MM.1S (cell line): Measurements from ENCODE around the gene TIPIN.

Experiments used
- DNase-seq: peaks from one replicate; pipeline ENCODE4 v3.0.0-alpha.2; 2015
- H2AFZ ChIP-seq: fragments of 300-600 bp; sonication (generic); 2 replicates; pipeline ENCODE4 v1.6.0; 2016; ENCODE audit warnings: antibody characterized with exemption, low read length
- H3F3A ChIP-seq: fragments of 300-600 bp; sonication (generic); 2 replicates; pipeline ENCODE4 v1.6.1; 2016; ENCODE audit warnings: mild to moderate bottlenecking, antibody characterized with exemption, low read length, moderate library complexity, mixed read lengths; ENCODE audit not compliant: insufficient read depth
- H3K27ac ChIP-seq: fragments of 300-600 bp; sonication (generic); 2 replicates; pipeline ENCODE4 v1.5.1; 2016; ENCODE audit warnings: mild to moderate bottlenecking, low read length
- H3K27me3 ChIP-seq: fragments of 300-600 bp; sonication (generic); replicated peaks from 2 replicates; pipeline ENCODE4 v1.6.0; 2016; ENCODE audit warnings: low read length; ENCODE audit not compliant: insufficient read depth
- H3K36me3 ChIP-seq: fragments of 300-600 bp; sonication (generic); replicated peaks from 2 replicates; pipeline ENCODE4 v1.6.1; 2016; ENCODE audit warnings: mild to moderate bottlenecking, low read length, mixed read lengths; ENCODE audit not compliant: insufficient read depth
- H3K4me1 ChIP-seq: fragments of 300-600 bp; sonication (generic); 2 replicates; pipeline ENCODE4 v1.6.1; 2016; ENCODE audit warnings: low read length, mixed read lengths
- H3K4me2 ChIP-seq: fragments of 300-600 bp; sonication (generic); 2 replicates; pipeline ENCODE4 v1.6.0; 2016; ENCODE audit warnings: low read depth, low read length
- H3K4me3 ChIP-seq: fragments of 300-600 bp; sonication (generic); 2 replicates; pipeline ENCODE4 v1.5.1; 2016; ENCODE audit warnings: low read length, mixed read lengths
- H3K79me2 ChIP-seq: fragments of 300-600 bp; sonication (generic); 2 replicates; pipeline ENCODE4 v1.6.1; 2016; ENCODE audit warnings: mixed run types, low read length, mixed read lengths
- H3K9ac ChIP-seq: fragments of 300-600 bp; sonication (generic); 2 replicates; pipeline ENCODE4 v1.6.1; 2016; ENCODE audit warnings: low read length, mixed read lengths
- H3K9me2 ChIP-seq: fragments of 300-600 bp; sonication (generic); replicated peaks from 2 replicates; pipeline ENCODE4 v1.6.1; 2016; ENCODE audit warnings: mild to moderate bottlenecking, low read length, mixed read lengths; ENCODE audit not compliant: insufficient read depth
- H3K9me3 ChIP-seq: fragments of 300-600 bp; sonication (generic); replicated peaks from 2 replicates; pipeline ENCODE4 v1.6.1; 2016; ENCODE audit warnings: mild to moderate bottlenecking, low read length, mixed read lengths; ENCODE audit not compliant: insufficient read depth
- H4K20me1 ChIP-seq: fragments of 300-600 bp; sonication (generic); 2 replicates; pipeline ENCODE4 v1.6.1; 2016; ENCODE audit warnings: mild to moderate bottlenecking, low read length, moderate library complexity, mixed read lengths; ENCODE audit not compliant: insufficient read depth
- CTCF ChIP-seq: fragments of 300-600 bp; sonication (generic); IDR thresholded peaks from 2 replicates; pipeline ENCODE4 v1.5.1; 2016; ENCODE audit warnings: antibody characterized with exemption, low read length, mixed read lengths
- EZH2 ChIP-seq: fragments of 300-600 bp; sonication (generic); optimal IDR thresholded peaks from 2 replicates; pipeline ENCODE3; 2017; ENCODE audit warnings: low read depth, mild to moderate bottlenecking, antibody characterized with exemption, low read length, mixed read lengths

Gene TIPIN

GRCh38 chr15:66287461-66288057, 68.9 kb downstream of the TIPIN start:
- Histone ChIP-seq H3K27me3 (no peaks in the 10 kb centered on the region), H3K9ac (no peak overlapping the region), H2AFZ (no peak overlapping the region), H3K36me3 (no peaks in the 10 kb centered on the region), H3K4me1 (0 out of 2 replicates have a peak, but pooled peaks cover 6% of the 10 kb centered on the region), H4K20me1 (no peaks in the 10 kb centered on the region), H3K9me2 (no peaks in the 10 kb centered on the region), H3K27ac (no peak overlapping the region), H3K9me3 (no peaks in the 10 kb centered on the region), H3K79me2 (no peaks in the 10 kb centered on the region), H3F3A (no peaks in the 10 kb centered on the region), H3K4me2 (no peak overlapping the region), H3K4me3 (no peak overlapping the region)
- peak; percentile 31 for DNase-seq
- peak; percentile 35 for TF ChIP-seq CTCF
- no peak for TF ChIP-seq EZH2
